ENCODE measurements around the gene MBNL2. TPM values are rescaled to one million over a fixed set of nuclear protein-coding genes. Genes with fewer than 3 reads are reported as not detected.

MBNL2 gene
- total and polyA plus RNA-seq, 8 donors, result 75.9 to 105 (median 90.5) TPM

- Histone ChIP-seq H3K9me3 (no peaks in the 10 kb centered on the region), H3K27ac (peak overlapping the region; percentile 75 to 79), H3K36me3 (no peaks in the 10 kb centered on the region), H3K4me1 (peaks cover 64 to 73% of the 10 kb centered on the region in 2 donors), H3K27me3 (no peaks in the 10 kb centered on the region), H3K4me3 (no peak overlapping the region)
- DNase-seq (no peak), ATAC-seq (peak; percentile 41)
- intact Hi-C loops (cut with DNase I), result no loop called here
- no peak for TF ChIP-seq CTCF (IDR thresholded peaks at IDR 0.05)
Observed at GRCh38 chr13:97257800-97258799, 36.0 kb downstream of the MBNL2 start.

GRCh38 chr13:97258801-97259200 lies 36.7 kb downstream of the MBNL2 start:
- Histone ChIP-seq H3K4me3 (no peak overlapping the region), H3K9me3 (no peaks in the 10 kb centered on the region), H3K27ac (peak overlapping the region; percentile 75 to 79), H3K36me3 (no peaks in the 10 kb centered on the region), H3K27me3 (no peaks in the 10 kb centered on the region), H3K4me1 (peaks cover 60 to 73% of the 10 kb centered on the region in 2 donors)
- intact Hi-C loops (cut with DNase I), result no loop called here
- DNase-seq (no peak), ATAC-seq (no peak)
- TF ChIP-seq CTCF (IDR thresholded peaks at IDR 0.05), result no peak

- DNase-seq (no peak), ATAC-seq (no peak)
- Histone ChIP-seq H3K4me3 (no peak overlapping the region), H3K27me3 (no peaks in the 10 kb centered on the region), H3K27ac (peak overlapping the region; percentile 75 to 79), H3K36me3 (no peaks in the 10 kb centered on the region), H3K9me3 (no peaks in the 10 kb centered on the region), H3K4me1 (peaks cover 60 to 76% of the 10 kb centered on the region in 2 donors)
- intact Hi-C loops (cut with DNase I), result no loop called here
- TF ChIP-seq CTCF (IDR thresholded peaks at IDR 0.05), result no peak
Observed at GRCh38 chr13:97259410-97259797, 37.3 kb downstream of the MBNL2 start.

GRCh38 chr13:97259798-97260714 lies 37.9 kb downstream of the MBNL2 start:
- no peak for TF ChIP-seq CTCF (IDR thresholded peaks at IDR 0.05)
- ATAC-seq, result peak; percentile 3
- no peak for DNase-seq
- Histone ChIP-seq H3K4me3 (no peak overlapping the region), H3K9me3 (no peaks in the 10 kb centered on the region), H3K27ac (peak overlapping the region; percentile 75 to 79), H3K4me1 (peaks cover 58 to 70% of the 10 kb centered on the region in 2 donors), H3K27me3 (no peaks in the 10 kb centered on the region), H3K36me3 (no peaks in the 10 kb centered on the region)
- intact Hi-C loops (cut with DNase I), result no loop called here
